Glomerular visceral epithelial cell (primary cell): ENCODE results near the gene FANCB.

Experiments
- DNase-seq: peaks from one replicate; pipeline ENCODE4 v3.0.0-alpha.2; 2016; ENCODE audit errors: extremely low spot score

FANCB gene

GRCh38 chrX:14837155-14837554 is 35.7 kb downstream of the FANCB start:
- DNase-seq, result no peak

- no peak for DNase-seq
Observed at GRCh38 chrX:14832586-14832985, 40.3 kb downstream of the FANCB start.

GRCh38 chrX:14832151-14832550 is 40.7 kb downstream of the FANCB start:
- peak; percentile 20 for DNase-seq

- no peak for DNase-seq
Observed at GRCh38 chrX:14829643-14830042, 43.2 kb downstream of the FANCB start.

GRCh38 chrX:14826319-14826718 is 46.5 kb downstream of the FANCB start:
- DNase-seq, result no peak

- no peak for DNase-seq
Observed at GRCh38 chrX:14825851-14826250, 47.0 kb downstream of the FANCB start.

- no peak for DNase-seq
Observed at GRCh38 chrX:14819769-14820168, 53.1 kb downstream of the FANCB start.

- no peak for DNase-seq
Observed at GRCh38 chrX:14817571-14817970, 55.3 kb downstream of the FANCB start.

- DNase-seq, result no peak
Observed at GRCh38 chrX:14802943-14803710, 69.7 kb downstream of the FANCB start.

- no peak for DNase-seq
Observed at GRCh38 chrX:14801136-14801535, 71.7 kb downstream of the FANCB start.

GRCh38 chrX:14798805-14799397 is 74.0 kb downstream of the FANCB start:
- no peak for DNase-seq
